K562 (cell line): ENCODE results near the gene FASTK. TPM values are rescaled to one million over a fixed set of nuclear protein-coding genes. Genes with fewer than 3 reads are reported as not detected.

Experiments
- DLX4 ChIP-seq: fragments of 250-450 bp; sonication (Bioruptor Pico); IDR thresholded peaks from 2 replicates; pipeline ENCODE4 v1.6.1; 2021; ENCODE audit warnings: mild to moderate bottlenecking
- KDM4B ChIP-seq, 2 experiments: fragments of 450-650 bp in 1 of 2; sonication (generic) in 1 of 2; IDR thresholded peaks; 2 replicates each; pipeline ENCODE4 v1.6.1; 2016 to 2017; ENCODE audit warnings: borderline replicate concordance in 2 of 2, antibody characterized with exemption in 1 of 2, low read depth in 1 of 2, mild to moderate bottlenecking in 1 of 2
- MTF1 ChIP-seq: fragments of 250-450 bp; sonication (Bioruptor Pico); IDR thresholded peaks from 2 replicates; pipeline ENCODE4 v1.9.0; 2021; ENCODE audit warnings: moderate library complexity, mild to moderate bottlenecking, inconsistent platforms, borderline replicate concordance
- NR2C1 ChIP-seq, 2 experiments: fragments of 450-650 bp; IDR thresholded peaks; 2 replicates each; pipeline ENCODE4 v1.6.1; 2017; ENCODE audit warnings: mild to moderate bottlenecking in 2 of 2, antibody characterized with exemption in 1 of 2, inconsistent platforms in 1 of 2, missing compliant biosample characterization in 1 of 2, missing genetic modification characterization in 1 of 2
- RBBP5 ChIP-seq: fragments of 200-600 bp; sonication (generic); IDR thresholded peaks from 2 replicates; pipeline ENCODE4 v1.6.1; 2012; ENCODE audit warnings: borderline replicate concordance, mild to moderate bottlenecking, low read length, control low read depth, inconsistent platforms; ENCODE audit not compliant: insufficient read depth, poor library complexity, severe bottlenecking
- SAP30 ChIP-seq: fragments of 200-600 bp; sonication (generic); IDR thresholded peaks from 2 replicates; pipeline ENCODE4 v1.6.1; 2012; ENCODE audit warnings: borderline replicate concordance, low read depth, mild to moderate bottlenecking, moderate library complexity, low read length, control low read depth, inconsistent platforms; ENCODE audit not compliant: insufficient read depth, poor library complexity, severe bottlenecking
- SIN3B ChIP-seq: fragments of 450-650 bp; IDR thresholded peaks from 2 replicates; pipeline ENCODE4 v1.6.1; 2017; ENCODE audit warnings: low read depth, mild to moderate bottlenecking, moderate library complexity
- TSC22D4 ChIP-seq: fragments of 450-650 bp; IDR thresholded peaks from 2 replicates; pipeline ENCODE4 v1.6.1; 2016; ENCODE audit warnings: missing genetic modification characterization, missing biosample characterization, control low read depth
- ZBTB40 ChIP-seq, 2 experiments: fragments of 450-650 bp in 1 of 2; sonication (generic) in 1 of 2; formaldehyde crosslinking in 1 of 2; IDR thresholded peaks; 2 replicates each; pipeline versions ENCODE4 v1.7.1 to v1.9.0; 2016 to 2022; ENCODE audit warnings: inconsistent platforms in 1 of 2, mild to moderate bottlenecking in 1 of 2, missing genetic modification reagents in 1 of 2
- ZBTB49 ChIP-seq: sonication (generic); formaldehyde crosslinking; IDR thresholded peaks from 2 replicates; pipeline ENCODE4 v1.8.0; 2022; ENCODE audit warnings: missing genetic modification reagents, mild to moderate bottlenecking, borderline replicate concordance
- ZKSCAN8 ChIP-seq: fragments of 200-800 bp; sonication (Bioruptor generic); IDR thresholded peaks from 2 replicates; pipeline ENCODE4 v1.6.1; 2016; ENCODE audit warnings: missing genetic modification characterization, missing compliant biosample characterization
- ZNF232 ChIP-seq: sonication (generic); formaldehyde crosslinking; IDR thresholded peaks from 2 replicates; pipeline ENCODE4 v1.8.0; 2022; ENCODE audit warnings: mild to moderate bottlenecking, missing genetic modification reagents
- ZNF354B ChIP-seq: fragments of 250-450 bp; sonication (Bioruptor Pico); IDR thresholded peaks from 2 replicates; pipeline ENCODE4 v1.4.0; 2020
- ZZZ3 ChIP-seq: fragments of 450-650 bp; IDR thresholded peaks from 2 replicates; pipeline ENCODE4 v1.6.1; 2016; ENCODE audit warnings: antibody characterized with exemption, mild to moderate bottlenecking, moderate library complexity
- polyA plus RNA-seq, 8 experiments: library from polyadenylated mRNA; depleted of rRNA in 4 of 8; stranded (reverse) in 5 of 8; unstranded in 3 of 8; fragments of >200 nt; fragmentation: Nextera tagmentation in 2 of 8; fragmentation: Illumina TruSeq in 1 of 8; extraction: Ambion mirVana in 2 of 8; extraction: Trizol in 1 of 8; gene quantifications; 2 replicates each; pipeline versions ENCODE4 v1.2.1 to v1.2.3, GENCODE V29; 2011 to 2014; ENCODE audit warnings: inconsistent platforms in 1 of 8, missing spikeins in 1 of 8
- total RNA-seq, 7 experiments: library from RNA; depleted of rRNA in 6 of 7; stranded (reverse); fragments of >200 nt in 6 of 7; fragmentation: Illumina TruSeq in 2 of 7; extraction: Trizol in 2 of 7; gene quantifications; 2 replicates each; pipeline versions ENCODE4 v1.2.1 to v1.2.3, GENCODE V29; 2011 to 2021; ENCODE audit warnings: low replicate concordance in 1 of 7

FASTK gene
- total and polyA plus RNA-seq, 9 of the 15 experiments (the other 6 are each of a cell fraction or from before 2014, with no cell fraction given), result 0.51 to 150 (median 48.2) TPM

- TF ChIP-seq KDM4B (IDR thresholded peaks at IDR 0.05; ENCODE audit: borderline replicate concordance in 2 of 2, low read depth in 1 of 2) (no peak), RBBP5 (no peak), DLX4 (CRISPR knock-in tag) (no peak), ZZZ3 (no peak), ZBTB40 (IDR thresholded peaks at IDR 0.05) (peak; percentile 61), ZBTB40 (CRISPR knock-in tag; IDR thresholded peaks at IDR 0.05) (no peak), ZNF232 (CRISPR knock-in tag) (no peak), NR2C1 (IDR thresholded peaks at IDR 0.05) (no peak), NR2C1 (tag; IDR thresholded peaks at IDR 0.05) (no peak), SIN3B (no peak), ZBTB49 (CRISPR knock-in tag) (no peak), MTF1 (CRISPR knock-in tag) (no peak), SAP30 (no peak), ZNF354B (CRISPR knock-in tag) (no peak), ZKSCAN8 (no peak), TSC22D4 (tag) (no peak)
Measured at GRCh38 chr7:151058781-151059366, 21.7 kb downstream of the FASTK start (continued).
